ENCODE results near the gene NFATC2. TPM values are rescaled to one million over a fixed set of nuclear protein-coding genes. Genes with fewer than 3 reads are reported as not detected.

NFATC2 gene
- total RNA-seq, 2 donors from 2014 or later, result 4.7 to 5.6 TPM

GRCh38 chr20:51382111-51382985, 160.2 kb downstream of the NFATC2 start:
- DNase-seq, result no peak
- intact Hi-C loops (cut with DNase I, micrococcal nuclease), result no loop called here
- ATAC-seq, result no peak

- intact Hi-C loops (cut with DNase I, micrococcal nuclease), result no loop called here
- no peak for ATAC-seq
- no peak for DNase-seq
Measured at GRCh38 chr20:51381557-51381956, 161.0 kb downstream of the NFATC2 start.

GRCh38 chr20:51380401-51381385, 161.8 kb downstream of the NFATC2 start:
- DNase-seq (no peak), ATAC-seq (no peak)
- intact Hi-C loops (cut with DNase I, micrococcal nuclease), result no loop called here

GRCh38 chr20:51379601-51380341, 162.7 kb downstream of the NFATC2 start:
- ATAC-seq, result no peak
- intact Hi-C loops (cut with DNase I, micrococcal nuclease), result loop anchor here (5.0 to 10.0 kb wide), 2 partner anchors 215 to 218 kb away; no protein-coding TSS in a partner anchor
- DNase-seq, result no peak

GRCh38 chr20:51378171-51378928, 164.2 kb downstream of the NFATC2 start:
- ATAC-seq, result no peak
- intact Hi-C loops (cut with DNase I, micrococcal nuclease), result loop anchor here (5.0 to 10.0 kb wide), 2 partner anchors 216 to 219 kb away; no protein-coding TSS in a partner anchor
- DNase-seq, result no peak

DNA sequence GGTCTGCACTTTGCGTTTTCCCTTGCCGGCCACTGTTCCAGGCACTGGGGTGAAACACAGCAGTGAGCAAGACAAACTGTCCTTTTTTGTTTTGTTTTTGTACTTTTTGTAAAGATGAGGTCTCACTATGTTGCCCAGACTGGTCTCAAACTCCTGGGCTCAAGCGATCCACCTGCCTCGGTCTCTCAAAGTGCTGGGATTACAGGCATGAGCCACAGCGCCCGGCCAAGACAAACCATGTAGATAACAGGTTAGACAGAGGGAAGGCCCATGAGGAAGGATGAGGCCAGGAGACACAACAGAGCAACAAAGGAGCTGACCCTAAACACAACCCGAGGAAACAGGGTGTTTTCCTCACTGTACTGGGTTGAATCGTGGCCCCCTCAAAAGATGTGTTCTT, 165.4 kb downstream of the NFATC2 start:
- ATAC-seq (no peak), DNase-seq (no peak)
- intact Hi-C loops (cut with DNase I, micrococcal nuclease), result loop anchor here (5.0 to 10.0 kb wide), 2 partner anchors 218 to 220 kb away; no protein-coding TSS in a partner anchor

- ATAC-seq (no peak), DNase-seq (no peak)
- intact Hi-C loops (cut with DNase I, micrococcal nuclease), result loop anchor here (5.0 to 10.0 kb wide), 2 partner anchors 219 to 221 kb away; no protein-coding TSS in a partner anchor
Measured at GRCh38 chr20:51376111-51376510, 166.4 kb downstream of the NFATC2 start.

DNA sequence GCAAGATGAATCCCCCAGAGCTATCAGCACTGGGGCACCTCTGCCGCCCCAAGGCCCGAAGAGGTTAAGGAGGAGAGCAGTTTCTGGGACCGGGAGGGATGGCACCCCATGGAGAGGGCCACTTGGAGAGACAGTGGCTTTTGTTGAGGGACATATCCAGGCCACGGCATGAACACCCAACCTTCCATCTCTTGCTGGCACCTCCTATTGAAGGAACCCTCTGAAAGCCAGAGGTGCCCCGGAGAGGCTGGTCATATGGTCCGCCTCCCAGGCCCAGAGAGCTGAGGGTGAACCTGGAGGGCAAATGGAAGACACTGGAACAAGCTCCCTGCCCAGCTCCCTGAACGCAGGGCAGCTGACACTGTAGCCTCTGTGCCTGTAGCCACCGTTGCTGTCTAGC, 167.0 kb downstream of the NFATC2 start:
- DNase-seq, result no peak

DNA sequence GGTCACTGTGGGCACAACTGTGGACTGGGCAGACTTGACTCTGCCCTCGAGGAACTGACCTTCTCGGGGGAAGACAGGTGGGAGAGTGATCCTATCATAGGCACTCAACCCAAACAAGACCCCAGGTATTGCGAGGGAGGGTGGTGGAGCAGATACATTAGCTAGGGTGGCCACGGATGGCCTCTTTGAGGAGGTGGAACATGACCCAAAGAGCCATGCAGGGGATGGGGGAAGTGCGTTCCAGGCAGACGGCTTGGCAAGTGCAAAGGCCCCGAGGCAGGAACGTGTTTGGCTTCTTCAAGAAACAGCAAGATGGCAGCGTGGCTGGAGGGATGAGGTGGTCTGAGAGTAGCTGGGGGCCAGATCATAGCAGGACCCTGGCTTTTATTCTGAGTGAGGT, 167.6 kb downstream of the NFATC2 start:
- ATAC-seq (no peak), DNase-seq (no peak)
- intact Hi-C loops (cut with DNase I, micrococcal nuclease), result loop anchor here (5.0 to 10.0 kb wide), 2 partner anchors 220 to 222 kb away; no protein-coding TSS in a partner anchor

More for the DNA sequence above, 167.0 kb downstream of the NFATC2 start:
- intact Hi-C loops (cut with DNase I, micrococcal nuclease), result loop anchor here (5.0 to 10.0 kb wide), 2 partner anchors 219 to 222 kb away; no protein-coding TSS in a partner anchor
- ATAC-seq, result no peak

DNA sequence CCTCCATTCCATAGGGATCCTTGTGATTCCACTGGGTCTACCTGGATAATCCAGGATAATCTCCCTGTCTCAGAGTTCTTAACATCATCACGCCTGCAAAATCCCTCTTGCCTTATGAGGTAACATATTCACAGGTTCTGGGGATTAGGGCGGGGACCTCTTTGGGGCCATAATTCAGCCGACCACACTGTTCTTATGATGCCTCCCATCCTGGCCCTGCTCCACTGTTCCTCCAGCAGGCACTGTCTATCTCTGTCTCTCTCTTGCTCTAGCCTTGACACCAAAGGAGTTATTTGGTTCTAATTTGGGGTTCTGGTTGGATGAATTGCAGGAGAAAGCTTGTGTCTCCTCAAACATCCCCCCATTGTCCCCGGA, 168.1 kb downstream of the NFATC2 start:
- DNase-seq, result no peak
- ATAC-seq, result no peak
- intact Hi-C loops (cut with DNase I, micrococcal nuclease), result loop anchor here in 1 of 2 donors (10.0 kb wide), 1 partner anchor 220 kb away; no protein-coding TSS in a partner anchor

GRCh38 chr20:51373713-51374455, 168.6 kb downstream of the NFATC2 start:
- intact Hi-C loops (cut with DNase I, micrococcal nuclease), result loop anchor here in 1 of 2 donors (10.0 kb wide), 1 partner anchor 221 kb away; no protein-coding TSS in a partner anchor
- DNase-seq (no peak), ATAC-seq (no peak)

GRCh38 chr20:51372966-51373365, 169.6 kb downstream of the NFATC2 start:
- ATAC-seq (no peak), DNase-seq (no peak)
- intact Hi-C loops (cut with DNase I, micrococcal nuclease), result loop anchor here in 1 of 2 donors (10.0 kb wide), 1 partner anchor 222 kb away; no protein-coding TSS in a partner anchor

GRCh38 chr20:51372176-51372803, 170.2 kb downstream of the NFATC2 start:
- peak; percentile 36 to 69 for DNase-seq
- ATAC-seq, result peak; percentile 97
- intact Hi-C loops (cut with DNase I, micrococcal nuclease), result loop anchor here in 1 of 2 donors (10.0 kb wide), 1 partner anchor 223 kb away; no protein-coding TSS in a partner anchor

DNA sequence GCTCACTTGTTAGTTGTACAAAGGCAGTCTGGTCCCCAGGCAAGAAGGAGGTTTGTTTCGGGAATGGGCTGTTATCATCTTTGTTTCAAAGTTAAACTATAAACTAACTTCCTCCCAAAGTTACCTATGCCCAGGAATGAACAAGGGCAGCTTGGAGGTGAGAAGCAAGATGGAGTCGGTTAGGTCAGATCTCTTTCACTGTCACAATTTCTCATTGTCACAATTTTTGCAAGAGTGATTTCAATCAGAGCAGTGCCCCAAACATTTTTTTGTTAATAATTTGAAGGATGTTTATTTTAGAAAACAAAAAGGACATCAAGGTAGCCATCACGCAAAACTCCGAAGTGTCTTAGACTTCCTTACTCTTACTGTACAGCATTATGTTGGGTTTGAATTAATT, 170.8 kb downstream of the NFATC2 start:
- DNase-seq, result no peak
- intact Hi-C loops (cut with DNase I, micrococcal nuclease), result loop anchor here in 1 of 2 donors (10.0 kb wide), 1 partner anchor 223 kb away; no protein-coding TSS in a partner anchor
- ATAC-seq, result no peak

DNA sequence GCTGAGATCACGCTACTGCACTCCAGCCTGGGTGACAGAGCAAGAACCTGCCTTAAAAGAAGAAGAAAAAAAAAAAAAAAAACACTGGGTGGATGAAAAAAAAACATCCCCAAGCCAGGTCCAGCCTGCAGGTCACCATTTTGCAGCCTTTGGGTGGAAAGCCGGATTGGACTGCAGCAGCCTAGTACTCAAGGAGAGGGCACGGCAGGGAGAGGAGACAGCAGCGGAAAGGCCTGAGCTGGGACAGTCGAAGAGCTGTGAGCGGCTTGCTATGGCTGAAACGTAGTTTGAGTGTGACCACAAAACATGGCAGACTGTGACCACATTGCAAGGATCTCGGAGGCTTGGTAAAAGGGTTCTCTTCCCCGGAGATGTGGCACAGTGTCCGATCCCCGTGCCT, 173.0 kb downstream of the NFATC2 start:
- DNase-seq (no peak), ATAC-seq (no peak)
- intact Hi-C loops (cut with DNase I, micrococcal nuclease), result no loop called here
